NCI-H524 treated with DMSO at 0.1 percent for 48 hours (cell line): ENCODE measurements around the gene ROMO1.

Experiments used
- DNase-seq: peaks from one replicate; lab custom pipeline; 2025; lab: John Stamatoyannopoulos, UW

ROMO1 gene

DNA sequence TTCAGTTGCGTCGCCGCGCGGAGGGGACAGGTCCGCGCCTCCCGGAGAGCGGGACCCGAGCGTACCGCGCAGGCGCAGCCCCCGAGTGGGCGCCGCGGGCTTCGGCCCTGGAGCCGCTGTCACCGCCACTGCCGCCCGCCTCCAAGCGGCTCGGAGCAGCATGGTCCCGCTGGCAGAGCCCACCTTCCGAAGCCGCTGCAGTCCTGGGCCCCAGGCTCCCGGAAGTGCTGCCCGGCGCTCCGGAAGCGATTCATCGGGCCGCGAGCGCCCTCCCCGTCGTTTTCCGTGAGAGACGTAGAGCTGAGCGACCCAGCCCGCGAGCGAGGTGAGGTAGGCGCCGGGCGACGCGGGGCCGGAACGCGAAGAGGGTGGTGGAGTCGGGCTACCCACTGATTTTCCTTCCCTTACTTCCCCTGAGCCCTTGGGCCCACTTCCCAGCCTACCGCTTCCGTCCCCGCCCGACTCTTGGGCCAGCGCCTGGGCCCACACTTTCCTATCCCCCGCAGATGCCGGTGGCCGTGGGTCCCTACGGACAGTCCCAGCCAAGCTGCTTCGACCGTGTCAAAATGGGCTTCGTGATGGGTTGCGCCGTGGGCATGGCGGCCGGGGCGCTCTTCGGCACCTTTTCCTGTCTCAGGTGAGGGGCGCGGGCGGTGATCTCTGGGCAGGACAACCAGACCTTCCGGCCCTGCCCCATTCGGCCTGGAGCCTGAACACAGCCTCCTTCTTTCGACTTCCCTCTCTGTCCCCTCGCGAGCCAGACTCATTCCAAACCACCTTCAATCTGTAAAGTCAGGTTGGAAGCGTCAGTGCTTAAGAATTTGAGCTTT is at the start of gene ROMO1, which contains the start of gene NFS1:
TSS of gene ROMO1 (plus strand) at position 279 of the 830 bp plus-strand sequence. CDS start at position 507, 228 bp downstream.
TSS of gene NFS1 (minus strand) at position 226 of the 830 bp plus-strand sequence. CDS start at position 162, 64 bp downstream.
- peak; percentile 70 for DNase-seq

DNA sequence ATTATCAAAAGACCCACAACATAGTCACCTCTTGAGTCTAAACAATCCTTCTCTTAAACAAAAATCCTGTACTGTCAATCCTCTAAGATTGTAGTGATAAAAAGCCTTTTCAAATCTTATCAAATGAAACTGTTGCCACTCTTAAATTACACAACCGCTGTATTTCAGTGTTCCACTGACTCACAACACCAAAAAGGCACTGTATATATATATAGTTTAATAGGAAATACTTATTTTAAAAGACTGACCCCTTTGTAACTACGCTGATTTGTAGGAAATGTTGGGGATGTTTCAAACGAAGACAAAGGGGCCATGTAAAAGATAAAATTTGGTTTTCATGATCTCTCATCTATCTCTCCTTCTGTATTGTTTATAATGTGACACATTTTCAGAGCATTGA is 48.6 kb upstream of the ROMO1 start:
- no peak for DNase-seq

DNA sequence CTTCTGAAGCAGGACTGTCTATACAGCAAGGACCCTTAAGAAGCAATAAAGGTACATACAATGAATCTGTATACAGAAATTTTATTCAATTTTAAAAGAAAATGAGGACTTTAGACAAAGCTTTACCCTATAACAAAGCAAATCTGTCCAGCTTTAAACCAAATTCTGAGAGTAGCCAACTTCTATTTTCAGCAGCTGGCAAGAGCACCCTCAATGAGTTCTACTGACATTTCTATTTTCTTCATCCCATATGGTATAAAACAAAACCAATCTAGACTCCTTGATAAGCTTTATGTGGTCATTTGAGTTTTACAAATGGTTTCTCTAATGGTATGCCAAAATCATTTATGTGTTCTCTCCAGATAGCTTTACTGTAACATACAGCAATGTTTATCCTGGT is 47.2 kb upstream of the ROMO1 start:
- DNase-seq = no peak

DNA sequence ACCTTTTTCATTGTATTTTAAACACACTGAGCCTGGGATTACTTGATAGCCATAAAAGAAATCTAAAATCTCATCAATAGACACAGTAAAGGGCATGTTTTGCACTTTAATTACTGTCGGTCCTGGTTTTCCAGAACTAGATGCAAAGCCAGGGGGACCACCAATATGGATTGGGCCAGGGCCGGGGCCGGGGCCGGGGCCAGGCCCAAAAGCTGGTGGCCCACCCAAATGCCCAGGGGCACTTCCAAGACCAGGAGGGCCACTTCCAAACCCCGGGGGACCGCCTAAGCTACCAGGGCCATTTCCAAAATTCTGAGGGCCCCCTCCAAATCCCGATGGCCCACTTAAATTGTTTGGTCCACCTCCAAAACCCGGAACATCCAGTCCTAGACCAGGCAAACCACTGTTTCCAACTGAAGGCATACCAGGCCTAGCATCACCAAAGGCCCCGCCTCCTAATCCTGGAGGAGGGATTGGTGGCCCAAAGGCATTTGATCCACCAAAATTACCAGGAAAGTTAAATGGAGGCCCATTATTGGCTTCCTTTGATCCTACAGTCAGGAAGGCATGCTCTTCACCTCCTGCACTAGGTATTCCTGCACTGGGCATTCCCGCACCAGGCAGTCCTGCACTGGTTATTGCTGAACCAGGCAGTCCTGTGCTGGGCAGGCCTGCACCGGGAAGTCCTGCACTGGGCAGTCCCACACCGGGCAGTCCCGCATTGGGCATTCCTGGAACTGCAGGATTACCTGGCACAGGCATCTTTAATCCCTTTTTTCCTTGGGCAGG is 46.4 kb upstream of the ROMO1 start:
- no peak for DNase-seq

DNA sequence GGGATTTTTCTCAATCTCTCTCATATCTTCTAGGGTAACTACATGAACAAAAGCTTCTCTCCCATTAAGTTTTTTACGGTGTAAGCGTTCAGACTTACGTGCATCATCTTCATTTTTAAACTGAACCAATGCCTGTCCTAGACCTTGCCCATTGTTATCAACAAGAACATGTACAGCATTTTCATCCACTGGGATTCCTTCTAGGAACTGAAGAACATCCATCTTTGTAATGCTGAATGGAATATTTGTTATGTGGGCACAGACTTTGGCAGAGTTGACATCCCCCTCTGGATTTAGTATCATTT is 45.8 kb upstream of the ROMO1 start:
- no peak for DNase-seq

DNA sequence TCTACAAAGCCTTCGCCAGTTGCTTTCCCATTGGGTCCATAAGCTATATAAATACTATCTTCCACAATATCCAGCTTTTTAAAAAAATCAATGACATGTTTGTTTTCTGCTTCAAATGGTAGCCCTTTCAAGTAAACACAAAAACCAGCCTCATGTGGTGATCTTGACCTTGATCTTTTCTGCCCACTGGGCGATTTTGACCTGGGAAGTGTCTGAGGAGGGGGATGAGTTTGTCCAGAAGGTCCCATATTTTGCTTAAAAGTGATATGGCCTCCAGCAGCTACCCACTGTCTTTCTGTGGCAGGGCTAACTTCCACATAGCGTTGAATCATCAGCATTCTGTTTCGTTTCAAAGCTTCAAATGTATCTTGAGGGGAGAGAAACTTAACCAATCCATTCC is 45.3 kb upstream of the ROMO1 start:
- DNase-seq = no peak

DNA sequence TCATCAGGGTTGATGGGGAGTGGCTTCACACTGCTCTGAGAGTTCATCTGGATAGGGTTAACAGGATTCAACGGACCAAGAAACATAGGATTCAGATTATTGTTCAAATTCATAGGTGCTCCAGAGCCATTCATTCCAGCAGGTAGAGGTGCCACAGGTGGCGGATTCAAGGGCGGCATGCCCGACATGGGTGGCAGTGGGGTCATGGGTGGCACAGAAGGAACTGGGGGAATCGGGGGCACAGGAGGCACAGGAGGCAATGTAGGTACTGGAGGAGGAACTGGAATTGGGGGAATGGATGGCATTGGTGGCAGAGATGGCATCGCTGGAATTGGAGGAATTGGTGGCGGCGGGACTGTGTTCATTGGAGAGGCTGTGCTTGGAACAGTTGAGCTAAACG is 44.8 kb upstream of the ROMO1 start:
- DNase-seq = no peak

DNA sequence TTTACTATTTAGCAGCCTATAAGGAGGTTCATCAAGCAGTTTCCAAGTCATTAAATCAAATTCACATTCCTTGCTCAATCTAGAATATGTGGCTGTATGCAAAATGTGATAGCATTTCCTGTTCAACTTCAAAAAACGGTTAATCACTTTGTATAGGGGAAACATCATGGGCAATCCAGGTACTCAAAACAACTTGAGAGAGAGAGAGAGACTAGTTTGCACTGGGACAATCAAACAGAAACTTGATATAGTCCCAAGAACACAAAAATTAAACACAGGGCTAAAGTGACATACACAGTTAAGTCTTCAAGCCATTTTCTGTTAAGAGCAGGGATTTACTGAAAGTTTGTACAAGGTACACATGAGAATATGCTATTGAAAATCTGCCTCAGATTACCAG is 41.9 kb upstream of the ROMO1 start:
- no peak for DNase-seq

DNA sequence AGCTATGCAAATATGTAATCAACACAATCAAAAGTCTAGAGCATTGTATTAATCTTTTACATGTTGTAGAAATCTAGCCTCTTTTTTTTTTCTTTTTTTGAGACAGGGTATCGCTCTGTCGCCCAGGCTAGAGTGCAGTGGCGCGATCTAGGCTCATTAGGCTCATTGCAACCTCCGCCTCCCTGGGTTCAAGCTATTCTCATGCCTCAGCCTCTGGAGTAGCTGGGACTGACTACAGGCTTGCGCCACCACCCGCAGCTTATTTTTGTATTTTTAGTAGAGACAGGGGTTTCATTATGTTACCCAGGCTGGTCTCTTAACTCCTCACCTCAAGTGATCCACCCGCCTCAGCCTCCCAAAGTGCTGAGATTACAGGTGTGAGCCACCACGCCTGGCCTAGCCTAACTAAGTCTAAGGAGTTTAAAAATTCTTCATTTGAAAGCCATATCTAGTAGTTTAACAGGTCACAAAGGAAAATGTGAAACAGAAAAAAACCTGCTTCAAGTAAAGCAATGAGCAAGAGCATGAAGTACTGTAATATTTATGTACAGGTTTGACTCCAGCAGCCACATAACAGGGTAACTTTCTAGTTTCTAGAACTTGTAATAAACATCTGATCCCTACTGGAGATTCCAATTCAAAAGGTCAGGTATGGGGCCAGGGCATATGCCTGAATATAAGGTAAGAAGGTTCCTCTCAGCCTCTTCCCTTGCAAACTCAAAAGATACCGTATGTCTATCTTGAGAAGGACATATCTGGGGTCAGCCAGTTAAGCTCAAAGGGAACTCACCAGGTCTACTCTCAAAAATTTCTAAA is 38.9 kb upstream of the ROMO1 start:
- no peak for DNase-seq

DNA sequence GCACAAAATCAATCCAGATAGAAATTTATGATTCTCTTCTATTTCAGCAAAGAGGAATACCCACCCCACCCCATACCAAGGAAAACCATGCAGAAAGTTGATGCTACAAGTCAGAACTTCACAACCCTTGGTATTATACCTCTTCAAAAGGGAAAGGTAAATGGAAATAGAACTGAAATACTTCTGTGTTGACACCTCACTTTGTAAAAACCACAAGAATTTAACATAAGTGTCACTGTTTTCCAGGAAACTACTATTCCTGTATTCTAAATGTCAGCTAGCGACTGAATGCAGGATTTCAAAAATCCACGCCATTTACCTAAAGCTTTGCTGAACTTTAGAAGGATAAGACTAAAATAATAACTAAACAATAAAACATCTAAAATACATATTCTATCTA is 38.2 kb upstream of the ROMO1 start:
- no peak for DNase-seq

DNA sequence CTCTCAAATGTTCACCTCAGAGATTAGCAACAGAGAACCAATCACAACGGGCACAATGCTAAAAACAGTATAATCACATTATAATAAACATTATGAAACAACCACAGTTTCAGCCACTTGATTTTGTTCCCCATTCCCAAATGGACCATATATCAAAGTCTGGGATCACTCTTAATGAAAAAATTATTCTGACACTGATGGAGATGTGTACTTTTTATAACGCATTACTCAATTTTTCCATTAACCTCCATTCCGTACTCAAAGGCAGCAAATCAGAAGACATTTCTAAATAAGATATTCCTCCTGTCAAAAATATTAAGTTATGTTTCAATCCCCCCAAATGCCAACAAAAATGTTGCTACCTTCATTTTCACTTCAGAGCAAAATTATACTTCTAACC is 37.3 kb upstream of the ROMO1 start:
- no peak for DNase-seq

DNA sequence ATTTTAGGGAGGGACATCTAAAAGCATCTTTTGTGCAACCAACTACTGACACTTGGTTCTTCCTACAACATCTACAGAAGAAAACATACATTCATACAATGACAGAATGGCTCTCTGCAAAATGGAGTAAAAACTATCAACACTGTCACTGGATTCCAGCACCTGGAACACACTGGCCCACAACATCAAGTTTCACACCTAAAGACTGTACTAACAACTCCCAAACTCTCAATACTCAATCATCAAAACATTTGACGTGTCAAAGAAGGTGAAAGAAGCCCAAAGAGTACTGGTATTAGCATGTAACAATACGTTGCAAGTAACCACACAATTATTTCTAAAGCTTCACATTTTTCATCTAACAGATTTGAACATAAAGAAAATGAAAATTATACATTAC is 36.7 kb upstream of the ROMO1 start:
- no peak for DNase-seq

DNA sequence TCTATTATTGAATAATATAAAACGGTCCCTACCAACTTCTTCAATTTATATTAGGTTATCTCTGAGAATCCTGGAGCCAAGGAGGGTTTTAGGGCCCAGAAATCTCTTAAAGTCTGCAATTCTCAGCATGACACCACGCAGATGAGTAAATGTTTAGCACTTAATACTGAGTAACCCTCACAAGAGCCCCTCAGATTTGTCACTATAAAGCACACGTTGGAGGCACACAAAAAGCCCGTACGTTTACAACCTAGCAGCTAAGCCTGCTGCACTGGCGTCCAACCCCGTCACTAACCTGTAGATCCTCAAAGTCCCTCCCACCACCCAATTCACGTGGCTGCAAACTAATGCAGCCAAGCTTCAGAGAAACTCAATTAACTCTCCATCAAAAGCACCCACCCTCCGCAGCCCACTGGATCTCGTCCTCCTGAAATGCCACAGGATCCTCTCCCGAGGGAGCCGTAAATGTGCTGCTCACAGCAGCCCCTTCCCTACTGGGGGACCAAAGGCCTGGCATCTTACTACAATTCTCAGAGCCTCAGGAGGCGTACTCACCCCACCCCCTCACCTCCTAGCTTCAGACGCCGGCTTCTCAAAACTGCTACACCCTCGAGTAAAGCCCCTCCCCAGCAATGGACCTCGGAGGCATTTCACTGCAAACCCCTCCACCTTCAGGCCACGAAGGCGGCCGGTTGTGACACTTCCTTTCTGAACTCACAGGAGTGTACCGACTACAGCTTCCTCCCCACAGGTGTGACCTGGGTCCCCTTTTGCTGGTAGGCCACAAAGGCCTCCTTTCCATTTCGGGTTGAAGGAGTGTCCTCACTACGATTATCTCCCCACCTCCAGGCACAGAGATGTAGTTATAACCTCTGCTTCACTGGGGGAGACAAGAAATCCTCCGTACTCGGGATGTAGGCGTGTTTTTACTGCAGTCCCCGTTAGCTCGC is 35.4 kb upstream of the ROMO1 start:
- peak; percentile 19 for DNase-seq

DNA sequence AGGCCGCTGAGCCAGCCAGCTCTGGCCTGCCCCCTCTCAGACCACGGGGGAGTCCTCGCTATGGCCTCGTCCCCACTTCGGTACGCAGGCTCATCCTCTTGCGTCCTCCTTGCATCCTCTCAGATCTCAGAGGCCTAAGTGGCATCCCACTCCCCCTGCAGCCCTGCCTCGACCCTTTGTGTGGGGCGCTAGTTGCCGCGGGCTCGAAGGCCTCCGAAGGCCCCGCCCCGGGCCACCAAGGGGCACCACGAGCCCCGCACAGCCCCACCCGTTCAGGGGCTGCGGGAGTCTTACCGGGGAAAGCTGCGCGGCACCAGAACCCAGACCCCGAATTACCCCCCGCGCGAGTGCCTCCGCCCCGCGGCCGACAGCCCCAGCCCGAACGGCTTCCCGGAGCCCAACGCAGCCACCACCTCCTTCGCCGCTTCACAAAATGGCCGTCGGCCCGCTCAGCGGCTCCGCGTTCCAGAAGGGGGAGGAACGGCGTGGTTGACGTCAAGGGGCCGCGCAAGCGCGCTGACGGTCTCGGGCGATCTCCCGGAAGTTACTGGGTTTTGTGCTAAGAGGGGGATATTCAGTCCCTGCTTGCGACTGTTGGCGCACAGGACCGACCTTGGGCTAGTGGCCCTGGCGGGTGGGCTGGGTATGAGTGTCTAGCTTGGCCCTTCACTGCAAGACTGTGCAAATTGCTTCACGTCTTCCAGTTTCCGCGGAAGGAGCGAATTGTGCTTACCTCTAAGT is 34.6 kb upstream of the ROMO1 start, which contains the start of the genes CPNE1 and RBM12:
TSS of gene CPNE1 (minus strand) at position 435 of the 741 bp plus-strand sequence. CDS start 31,977 bp downstream, outside the sequence.
TSS of gene RBM12 (minus strand) at position 435 of the 741 bp plus-strand sequence. CDS start 9,578 bp downstream, outside the sequence.
- DNase-seq = peak; percentile 88

DNA sequence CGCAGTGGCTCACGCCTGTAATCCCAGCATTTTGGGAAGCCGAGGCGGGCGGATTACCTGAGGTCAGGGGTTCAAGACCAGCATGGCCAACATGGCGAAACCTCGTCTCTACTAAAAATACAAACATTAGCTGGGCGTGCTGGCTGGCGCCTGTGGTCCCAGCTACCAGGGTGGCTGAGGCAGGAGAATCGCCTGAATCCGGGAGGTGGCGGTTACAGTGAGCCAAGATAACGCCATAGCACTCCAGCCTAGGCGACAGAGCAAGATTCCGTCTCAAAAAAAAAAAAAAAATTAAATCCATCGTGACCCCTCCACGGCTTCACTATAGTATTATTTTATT is 33.3 kb upstream of the ROMO1 start:
- no peak for DNase-seq

DNA sequence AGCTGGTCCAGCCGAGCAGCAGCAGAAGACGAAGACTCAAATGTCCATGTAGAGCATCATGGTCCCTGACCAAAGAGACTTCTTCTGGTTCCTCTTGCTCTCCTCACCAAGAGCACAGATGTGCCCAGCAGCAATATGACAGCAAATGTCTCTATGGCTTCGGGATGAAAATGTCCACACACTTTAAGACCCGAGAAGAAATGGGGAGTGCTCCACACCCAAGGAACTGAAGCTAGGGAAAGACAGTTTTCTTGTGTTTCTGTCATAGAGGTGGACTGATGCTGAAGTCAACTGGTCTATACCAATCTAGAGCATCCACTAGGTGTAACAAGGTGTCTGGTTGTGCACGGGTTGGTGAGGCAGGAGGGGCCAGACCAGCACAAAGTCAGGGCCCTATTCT is 30.0 kb upstream of the ROMO1 start:
- no peak for DNase-seq

DNA sequence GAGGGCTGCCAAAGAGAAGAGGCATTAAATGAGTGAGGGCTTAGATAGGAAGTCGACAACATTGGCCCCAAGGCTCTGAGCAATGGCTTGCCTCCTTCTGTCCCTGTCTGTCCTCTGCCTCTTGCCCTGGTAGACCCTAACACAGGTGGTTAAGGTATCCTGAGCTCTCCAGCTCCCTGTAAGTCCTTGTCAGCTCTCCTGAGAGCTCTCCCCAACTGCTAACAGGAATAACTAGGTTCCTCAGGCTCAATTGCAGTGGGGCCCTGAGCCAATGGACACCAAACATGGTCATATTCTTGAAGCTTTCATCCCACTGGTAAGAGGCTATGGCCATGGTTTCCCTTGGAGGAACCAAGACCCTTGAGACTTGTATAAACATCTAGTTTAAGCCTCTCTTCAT is 29.5 kb upstream of the ROMO1 start:
- DNase-seq = no peak

DNA sequence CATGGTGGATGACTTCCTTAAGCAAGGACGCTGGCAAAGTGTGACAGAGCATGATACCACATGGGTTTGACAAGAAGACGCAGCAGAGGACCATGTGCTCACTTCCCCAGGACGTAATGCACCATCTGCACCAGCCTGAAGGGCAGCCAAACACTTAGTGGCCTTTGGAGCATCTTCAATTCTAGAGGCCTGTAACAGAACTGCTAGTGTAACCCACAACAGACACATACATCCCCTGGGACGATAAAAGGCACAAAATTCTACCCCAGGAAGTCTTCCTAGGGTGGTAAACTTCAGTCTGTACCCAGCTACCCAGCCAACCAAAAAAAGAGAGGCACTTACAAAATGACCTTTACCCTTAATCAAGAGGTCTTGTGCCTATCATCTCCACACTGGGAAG is 25.3 kb upstream of the ROMO1 start:
- DNase-seq = no peak

DNA sequence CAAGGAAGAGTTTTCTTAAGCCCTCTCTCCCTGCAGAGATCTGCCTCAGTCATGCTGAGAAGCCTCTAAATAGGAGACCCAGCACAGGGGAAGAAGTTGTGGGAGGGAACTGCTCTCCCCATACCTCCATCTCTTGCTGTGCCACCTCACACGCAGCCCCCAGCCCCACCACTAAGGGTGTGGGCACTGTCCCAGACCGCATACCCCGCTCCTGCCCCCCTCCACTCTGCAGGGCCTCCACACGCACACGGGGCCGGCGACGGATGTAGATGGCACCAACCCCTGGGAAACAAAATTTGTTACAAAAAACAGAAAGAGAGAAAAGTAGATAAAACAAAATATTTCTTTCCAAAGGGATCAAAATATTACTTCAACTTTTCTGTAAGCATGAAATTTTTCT is 24.3 kb upstream of the ROMO1 start:
- DNase-seq = no peak

DNA sequence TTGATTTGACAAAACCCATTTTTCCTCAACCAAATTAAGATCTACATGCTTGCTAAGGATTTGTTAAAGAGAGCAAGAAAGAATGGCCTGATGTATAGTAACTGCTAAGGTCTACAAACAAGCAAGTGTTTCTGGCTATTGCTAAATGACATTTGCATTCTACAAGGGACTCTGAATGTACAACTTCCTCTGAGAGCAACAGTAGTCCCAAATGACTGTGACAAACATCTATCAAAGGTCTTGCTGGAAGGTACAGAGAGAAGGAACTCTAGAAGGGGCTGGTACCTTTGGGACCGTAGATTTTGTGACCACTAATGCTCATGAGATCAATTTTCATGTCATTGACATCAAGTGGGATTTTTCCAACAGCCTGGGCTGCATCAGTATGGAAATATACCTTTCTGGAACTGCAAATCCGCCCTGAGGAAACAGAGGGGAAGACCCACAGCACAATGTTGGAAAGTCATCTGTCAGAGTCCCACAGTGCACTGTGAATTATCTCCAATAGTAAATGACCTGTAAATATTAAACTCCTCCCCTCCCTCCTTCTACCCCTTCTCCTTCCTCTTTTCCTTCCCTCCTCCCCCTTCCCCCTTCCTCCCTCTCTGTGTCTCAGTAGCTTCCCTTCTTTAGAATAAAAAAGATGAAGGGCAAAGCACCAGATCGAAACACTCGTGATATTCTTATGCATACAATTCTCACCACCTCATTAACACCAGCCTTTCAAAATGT is 18.6 kb upstream of the ROMO1 start:
- no peak for DNase-seq
